Panc1 (cell line): ENCODE data around the gene CCDC197. TPM values are rescaled to one million over a fixed set of nuclear protein-coding genes. Genes with fewer than 3 reads are reported as not detected.

ENCODE experiments used
- ATAC-seq: fragments of 200-7000 bp; cut with Tn5 transposase; 2 replicates; pipeline ENCODE4 v1.9.1; 2020; ENCODE audit warnings: mild to moderate bottlenecking, moderate library complexity
- BruUV-seq: library from RNA; stranded (reverse); fragments of 400-500 nt; replicated peaks from 2 replicates; lab custom pipeline; 2021; lab: Mats Ljungman, UMichigan
- CTCF ChIA-PET: fragments of 300-600 bp; sonication (Branson Sonifier 250); formaldehyde crosslinking; loops from one replicate; lab custom pipeline; 2022; ENCODE audit warnings: antibody characterized with exemption; lab: Charles Lee
- POLR2A ChIA-PET: fragments of 300-600 bp; sonication (Branson Sonifier 250); formaldehyde crosslinking; loops from one replicate; lab custom pipeline; 2022; ENCODE audit warnings: antibody characterized with exemption; lab: Charles Lee
- DNase-seq: peaks from one replicate; pipeline ENCODE4 v3.0.0-alpha.2; 2010; ENCODE audit warnings: low read depth, low spot score
- H3K27ac ChIP-seq: 2 replicates; pipeline ENCODE4 v1.5.1; 2011; ENCODE audit warnings: mild to moderate bottlenecking, low read length, inconsistent platforms
- H3K27me3 ChIP-seq: fragments of 200-500 bp; sonication (Bioruptor generic); 2 replicates; pipeline ENCODE4 v1.6.0; 2014; ENCODE audit warnings: low read length, inconsistent platforms; ENCODE audit not compliant: control insufficient read depth, insufficient read depth
- H3K36me3 ChIP-seq: fragments of 200-500 bp; sonication (Bioruptor generic); 2 replicates; pipeline ENCODE4 v1.5.1; 2014; ENCODE audit warnings: inconsistent platforms, mild to moderate bottlenecking, low read length, moderate library complexity; ENCODE audit not compliant: control insufficient read depth, insufficient read depth
- H3K4me1 ChIP-seq: 2 replicates; pipeline ENCODE4 v1.5.1; 2011; ENCODE audit warnings: inconsistent platforms, mild to moderate bottlenecking, low read length, moderate library complexity; ENCODE audit not compliant: control insufficient read depth, insufficient read depth
- H3K4me3 ChIP-seq, 2 experiments: 2 replicates each; pipeline ENCODE4 v1.5.1; 2011 to 2012; ENCODE audit warnings: low read depth in 2 of 2, low read length in 2 of 2, mild to moderate bottlenecking in 2 of 2, inconsistent platforms in 1 of 2, moderate library complexity in 1 of 2
- H3K9me3 ChIP-seq: fragments of 200-500 bp; sonication (Bioruptor generic); 2 replicates; pipeline ENCODE4 v1.5.1; 2014; ENCODE audit warnings: low read depth, mild to moderate bottlenecking, inconsistent platforms, low read length, moderate library complexity; ENCODE audit not compliant: control insufficient read depth, insufficient read depth
- POLR2AphosphoS5 ChIP-seq: IDR thresholded peaks from 2 replicates; pipeline ENCODE4 v1.6.1; 2012; ENCODE audit warnings: mild to moderate bottlenecking, low read depth, low read length, moderate library complexity
- SIN3A ChIP-seq: IDR thresholded peaks from 2 replicates; pipeline ENCODE4 v1.6.1; 2012; ENCODE audit warnings: low read depth, mild to moderate bottlenecking, low read length, moderate library complexity, borderline replicate concordance; ENCODE audit not compliant: insufficient read depth
- TCF7L2 ChIP-seq: IDR thresholded peaks from 2 replicates; pipeline ENCODE4 v1.6.1; 2011; ENCODE audit warnings: mild to moderate bottlenecking, low read depth, low read length, inconsistent platforms
- in situ Hi-C: cut with HindIII; loops from 2 replicates; pipeline ENCODE4 v1.10.0; 2016; ENCODE audit warnings: low sequenced_read_pairs, low pct_unique_long_range_greater_than_20kb
- intact Hi-C: fragments of 100-400 bp; cut with micrococcal nuclease; formaldehyde crosslinking; loops from one replicate; pipeline ENCODE4 v1.10.0; 2022; ENCODE audit not compliant: unreplicated experiment
- total RNA-seq: library from RNA; stranded (reverse); gene quantifications from one replicate; pipeline ENCODE4 v1.2.1, GENCODE V29; 2021; ENCODE audit not compliant: unreplicated experiment
- TF ChIP-seq, protein P1 (sequence below): fragments of 450-650 bp; IDR thresholded peaks from 2 replicates; pipeline ENCODE4 v1.5.1; 2017; ENCODE audit warnings: mild to moderate bottlenecking
- TF ChIP-seq, protein P2 (sequence below), 2 experiments: IDR thresholded peaks; 2 replicates each; pipeline ENCODE4 v1.6.1; 2011 to 2012; ENCODE audit warnings: low read depth in 2 of 2, control low read depth in 1 of 2, low read length in 1 of 2, mild to moderate bottlenecking in 1 of 2, moderate library complexity in 1 of 2; ENCODE audit not compliant: insufficient read depth in 1 of 2

The CCDC197 gene
- total RNA-seq, 1 experiment from 2014 or later: not detected

DNA sequence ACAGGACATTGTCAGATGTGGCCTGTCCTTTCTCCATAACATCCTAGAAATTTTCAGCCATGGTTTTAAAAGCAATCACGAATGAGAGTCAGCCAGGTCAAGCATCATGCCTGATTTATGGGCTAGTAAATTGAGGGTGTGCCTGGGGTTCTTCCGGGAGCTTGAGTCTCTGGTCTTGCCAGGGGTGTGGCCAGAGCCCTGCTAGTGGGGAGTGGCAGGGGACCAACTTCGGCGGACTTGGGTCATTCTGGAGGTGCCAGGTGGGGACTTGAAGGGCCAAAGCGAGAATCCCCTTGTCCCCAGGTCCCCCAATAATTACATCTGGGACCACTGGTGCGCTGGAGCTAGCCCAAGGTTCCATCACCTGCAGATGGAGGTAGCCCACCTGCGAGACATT lies 34.8 kb downstream of the CCDC197 start:
- in situ Hi-C loops: no loop called here
- Histone ChIP-seq H3K4me3 (no peak overlapping the region), H3K4me1 (peaks cover 20% of the 10 kb centered on the region), H3K9me3 (no peaks in the 10 kb centered on the region; the same call in 1 of the 2 replicates), H3K27me3 (no peaks in the 10 kb centered on the region), H3K27ac (no peak overlapping the region), H3K36me3 (no peaks in the 10 kb centered on the region)
- ATAC-seq: no peak
- ChIA-PET POLR2A (no interaction called here), CTCF (no interaction called here)
- intact Hi-C loops: no loop called here
- no peak for DNase-seq
- BruUV-seq: no TSS peak
- TF ChIP-seq, protein P1, sequence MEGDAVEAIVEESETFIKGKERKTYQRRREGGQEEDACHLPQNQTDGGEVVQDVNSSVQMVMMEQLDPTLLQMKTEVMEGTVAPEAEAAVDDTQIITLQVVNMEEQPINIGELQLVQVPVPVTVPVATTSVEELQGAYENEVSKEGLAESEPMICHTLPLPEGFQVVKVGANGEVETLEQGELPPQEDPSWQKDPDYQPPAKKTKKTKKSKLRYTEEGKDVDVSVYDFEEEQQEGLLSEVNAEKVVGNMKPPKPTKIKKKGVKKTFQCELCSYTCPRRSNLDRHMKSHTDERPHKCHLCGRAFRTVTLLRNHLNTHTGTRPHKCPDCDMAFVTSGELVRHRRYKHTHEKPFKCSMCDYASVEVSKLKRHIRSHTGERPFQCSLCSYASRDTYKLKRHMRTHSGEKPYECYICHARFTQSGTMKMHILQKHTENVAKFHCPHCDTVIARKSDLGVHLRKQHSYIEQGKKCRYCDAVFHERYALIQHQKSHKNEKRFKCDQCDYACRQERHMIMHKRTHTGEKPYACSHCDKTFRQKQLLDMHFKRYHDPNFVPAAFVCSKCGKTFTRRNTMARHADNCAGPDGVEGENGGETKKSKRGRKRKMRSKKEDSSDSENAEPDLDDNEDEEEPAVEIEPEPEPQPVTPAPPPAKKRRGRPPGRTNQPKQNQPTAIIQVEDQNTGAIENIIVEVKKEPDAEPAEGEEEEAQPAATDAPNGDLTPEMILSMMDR: no peak
- TF ChIP-seq TCF7L2: no peak
- TF ChIP-seq, protein P2, sequence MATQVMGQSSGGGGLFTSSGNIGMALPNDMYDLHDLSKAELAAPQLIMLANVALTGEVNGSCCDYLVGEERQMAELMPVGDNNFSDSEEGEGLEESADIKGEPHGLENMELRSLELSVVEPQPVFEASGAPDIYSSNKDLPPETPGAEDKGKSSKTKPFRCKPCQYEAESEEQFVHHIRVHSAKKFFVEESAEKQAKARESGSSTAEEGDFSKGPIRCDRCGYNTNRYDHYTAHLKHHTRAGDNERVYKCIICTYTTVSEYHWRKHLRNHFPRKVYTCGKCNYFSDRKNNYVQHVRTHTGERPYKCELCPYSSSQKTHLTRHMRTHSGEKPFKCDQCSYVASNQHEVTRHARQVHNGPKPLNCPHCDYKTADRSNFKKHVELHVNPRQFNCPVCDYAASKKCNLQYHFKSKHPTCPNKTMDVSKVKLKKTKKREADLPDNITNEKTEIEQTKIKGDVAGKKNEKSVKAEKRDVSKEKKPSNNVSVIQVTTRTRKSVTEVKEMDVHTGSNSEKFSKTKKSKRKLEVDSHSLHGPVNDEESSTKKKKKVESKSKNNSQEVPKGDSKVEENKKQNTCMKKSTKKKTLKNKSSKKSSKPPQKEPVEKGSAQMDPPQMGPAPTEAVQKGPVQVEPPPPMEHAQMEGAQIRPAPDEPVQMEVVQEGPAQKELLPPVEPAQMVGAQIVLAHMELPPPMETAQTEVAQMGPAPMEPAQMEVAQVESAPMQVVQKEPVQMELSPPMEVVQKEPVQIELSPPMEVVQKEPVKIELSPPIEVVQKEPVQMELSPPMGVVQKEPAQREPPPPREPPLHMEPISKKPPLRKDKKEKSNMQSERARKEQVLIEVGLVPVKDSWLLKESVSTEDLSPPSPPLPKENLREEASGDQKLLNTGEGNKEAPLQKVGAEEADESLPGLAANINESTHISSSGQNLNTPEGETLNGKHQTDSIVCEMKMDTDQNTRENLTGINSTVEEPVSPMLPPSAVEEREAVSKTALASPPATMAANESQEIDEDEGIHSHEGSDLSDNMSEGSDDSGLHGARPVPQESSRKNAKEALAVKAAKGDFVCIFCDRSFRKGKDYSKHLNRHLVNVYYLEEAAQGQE (IDR thresholded peaks at IDR 0.05; ENCODE audit: insufficient read depth in 1 of 2, low read depth in 2 of 2, low read length in 1 of 2): no peak

DNA sequence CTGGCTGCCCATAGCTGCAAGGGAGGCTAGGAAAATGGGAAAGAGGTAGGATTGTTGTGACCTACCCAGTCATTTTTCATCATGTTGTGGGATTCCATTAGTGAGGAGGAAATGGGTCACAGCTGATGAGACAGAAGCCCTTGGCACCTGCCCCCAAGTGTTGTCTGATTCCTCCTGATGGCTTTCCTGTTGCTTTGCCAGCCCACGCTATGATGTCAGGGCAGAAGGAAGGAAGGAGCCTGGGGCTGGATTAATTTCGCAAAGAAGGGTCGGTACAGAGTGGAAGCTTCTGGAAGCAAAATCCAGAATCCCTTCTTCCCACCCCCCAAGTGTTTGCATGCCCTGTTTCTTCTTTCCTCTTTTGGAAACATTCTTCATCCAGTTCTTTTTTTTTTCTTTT lies 37.8 kb downstream of the CCDC197 start:
- H3K36me3 ChIP-seq: no peaks in the 10 kb centered on the region
- no peaks in the 10 kb centered on the region for H3K4me1 ChIP-seq
- no peaks in the 10 kb centered on the region for H3K27me3 ChIP-seq
- DNase-seq (no peak), ATAC-seq (no peak)
- H3K4me3 ChIP-seq: no peak overlapping the region
- no peak overlapping the region for H3K27ac ChIP-seq
- no TSS peak for BruUV-seq
- CTCF ChIA-PET: no interaction called here
- POLR2A ChIA-PET: interaction anchor here (0.5 kb wide), 1 partner anchor 140 kb away, joined by 3 read pairs; no protein-coding TSS in a partner anchor
- TF ChIP-seq TCF7L2: no peak
- no peak for TF ChIP-seq POLR2AphosphoS5
- TF ChIP-seq, protein P1: no peak
- TF ChIP-seq, protein P2 (IDR thresholded peaks at IDR 0.05; ENCODE audit: insufficient read depth in 1 of 2, low read depth in 2 of 2, low read length in 1 of 2): no peak
- TF ChIP-seq SIN3A: no peak
- no peaks in the 10 kb centered on the region; the same call in 1 of the 2 replicates for H3K9me3 ChIP-seq
- intact Hi-C loops (no loop called here), in situ Hi-C loops (no loop called here)
